H1 (cell line): ENCODE data around the gene LRRK1. TPM values are rescaled to one million over a fixed set of nuclear protein-coding genes. Genes with fewer than 3 reads are reported as not detected.

Source experiments
- CTCF ChIA-PET: fragments of 300-600 bp; sonication (Branson Sonifier 250); formaldehyde crosslinking; loops from one replicate; lab custom pipeline; 2021; ENCODE audit not compliant: partially characterized antibody; lab: Charles Lee
- POLR2A ChIA-PET: fragments of 300-600 bp; sonication (Branson Sonifier 250); formaldehyde crosslinking; loops from one replicate; lab custom pipeline; 2021; ENCODE audit warnings: inconsistent platforms; ENCODE audit not compliant: partially characterized antibody; lab: Charles Lee
- DNase-seq, 2 experiments: peaks; one replicate each; pipeline versions ENCODE4 v3.0.0 to v3.0.0-alpha.2; 2010 to 2022; ENCODE audit warnings: low spot score in 2 of 2, low read depth in 1 of 2, mixed read lengths in 1 of 2
- FAIRE-seq: peaks from 2 replicates; lab custom pipeline; 2011; peaks lifted over from hg19 to GRCh38; lab: Jason Lieb, UNC
- H2AFZ ChIP-seq: 2 replicates; pipeline ENCODE4 v1.8.1; 2012; ENCODE audit warnings: low read length, inconsistent platforms
- H2AK5ac ChIP-seq: 2 replicates; pipeline ENCODE4 v1.6.1; 2013; ENCODE audit warnings: low read depth, low read length
- H2BK120ac ChIP-seq: replicated peaks from 2 replicates; pipeline ENCODE3; 2013; ENCODE audit warnings: low read depth, low read length, inconsistent platforms
- H2BK12ac ChIP-seq: 2 replicates; pipeline ENCODE4 v1.6.1; 2013; ENCODE audit warnings: low read depth, low read length
- H2BK15ac ChIP-seq: 2 replicates; pipeline ENCODE4 v1.6.1; 2013; ENCODE audit warnings: low read length
- H2BK20ac ChIP-seq: 2 replicates; pipeline ENCODE4 v1.6.1; 2013; ENCODE audit warnings: low read length
- H2BK5ac ChIP-seq: 2 replicates; pipeline ENCODE4 v1.6.1; 2013; ENCODE audit warnings: low read depth, low read length
- H3K14ac ChIP-seq: 2 replicates; pipeline ENCODE4 v1.6.1; 2013; ENCODE audit warnings: inconsistent platforms; ENCODE audit not compliant: insufficient read length
- H3K18ac ChIP-seq: 2 replicates; pipeline ENCODE4 v1.6.1; 2013; ENCODE audit warnings: low read length; ENCODE audit errors: extremely low read depth
- H3K23ac ChIP-seq: 2 replicates; pipeline ENCODE4 v1.6.1; 2013; ENCODE audit warnings: inconsistent platforms; ENCODE audit not compliant: insufficient read length
- H3K23me2 ChIP-seq: 2 replicates; pipeline ENCODE4 v1.6.1; 2013; ENCODE audit warnings: low read depth, low read length
- H3K27ac ChIP-seq: 2 replicates; pipeline ENCODE4 v1.6.1; 2011; ENCODE audit warnings: low read depth, low read length, inconsistent platforms
- H3K27me3 ChIP-seq, 4 experiments: replicated peaks in 1 of 4; 1 replicate in 1 of 4; 2 replicates in 3 of 4; pipeline versions ENCODE4 v1.6.1 to v1.8.1; 2011 to 2013; ENCODE audit warnings: low read length in 3 of 4, mild to moderate bottlenecking in 3 of 4, inconsistent platforms in 2 of 4, mixed read lengths in 2 of 4, moderate library complexity in 1 of 4; ENCODE audit not compliant: control insufficient read depth in 3 of 4, insufficient read depth in 3 of 4; ENCODE audit errors: extremely low read depth in 1 of 4
- H3K36me3 ChIP-seq, 4 experiments: 2 replicates each; pipeline versions ENCODE4 v1.6.1 to v1.8.1; 2011 to 2013; ENCODE audit warnings: mild to moderate bottlenecking in 4 of 4, low read length in 3 of 4, moderate library complexity in 2 of 4, control low read depth in 1 of 4, inconsistent platforms in 1 of 4; ENCODE audit not compliant: insufficient read depth in 4 of 4, control insufficient read depth in 2 of 4
- H3K4ac ChIP-seq: replicated peaks from 2 replicates; pipeline ENCODE3; 2013; ENCODE audit warnings: low read length, low read depth, mixed read lengths, inconsistent platforms; ENCODE audit not compliant: insufficient read length
- H3K4me1 ChIP-seq, 4 experiments: replicated peaks in 1 of 4; 1 replicate in 1 of 4; 2 replicates in 3 of 4; pipeline versions ENCODE4 v1.6.1 to v1.8.1; 2011 to 2013; ENCODE audit warnings: low read length in 3 of 4, inconsistent platforms in 2 of 4, mixed read lengths in 1 of 4; ENCODE audit not compliant: insufficient read depth in 4 of 4, control insufficient read depth in 3 of 4
- H3K4me2 ChIP-seq, 2 experiments: 2 replicates each; pipeline versions ENCODE4 v1.6.1 to v1.8.1; 2011 to 2013; ENCODE audit warnings: low read depth in 2 of 2, low read length in 2 of 2, control low read depth in 1 of 2, inconsistent platforms in 1 of 2, mild to moderate bottlenecking in 1 of 2; ENCODE audit not compliant: insufficient read depth in 1 of 2
- H3K4me3 ChIP-seq, 4 experiments: fragments of 200-600, 300-600 bp in 1 of 4; sonication (generic), shearing (Covaris generic), sonication (Bioruptor Twin) in 1 of 4; 2 replicates each; pipeline versions ENCODE4 v1.5.1 to v1.8.1; 2011 to 2016; ENCODE audit warnings: low read length in 4 of 4, low read depth in 3 of 4, control low read depth in 2 of 4, inconsistent platforms in 2 of 4, mild to moderate bottlenecking in 2 of 4, mixed read lengths in 1 of 4, moderate library complexity in 1 of 4; ENCODE audit not compliant: insufficient read depth in 2 of 4; ENCODE audit errors: extremely low read depth in 1 of 4
- H3K56ac ChIP-seq: replicated peaks from 2 replicates; pipeline ENCODE3; 2013; ENCODE audit warnings: low read depth, mild to moderate bottlenecking, mixed read lengths, low read length, inconsistent platforms; ENCODE audit not compliant: insufficient read length
- H3K79me1 ChIP-seq: 2 replicates; pipeline ENCODE4 v1.6.1; 2013; ENCODE audit warnings: low read depth, low read length, control low read depth
- H3K79me2 ChIP-seq, 2 experiments: 2 replicates each; pipeline versions ENCODE4 v1.6.1 to v1.8.1; 2012 to 2013; ENCODE audit warnings: low read length in 2 of 2, mild to moderate bottlenecking in 2 of 2, inconsistent platforms in 1 of 2; ENCODE audit not compliant: insufficient read depth in 2 of 2, control insufficient read depth in 1 of 2
- H3K9ac ChIP-seq, 4 experiments: replicated peaks in 1 of 4; 1 replicate in 1 of 4; 2 replicates in 3 of 4; pipeline versions ENCODE4 v1.6.1 to v1.8.1; 2011 to 2013; ENCODE audit warnings: low read depth in 3 of 4, low read length in 3 of 4, control low read depth in 2 of 4, mild to moderate bottlenecking in 2 of 4, moderate library complexity in 2 of 4, inconsistent platforms in 1 of 4; ENCODE audit errors: extremely low read depth in 1 of 4
- H3K9me3 ChIP-seq, 2 experiments: 2 replicates each; pipeline versions ENCODE4 v1.6.1 to v1.8.1; 2012 to 2013; ENCODE audit warnings: mild to moderate bottlenecking in 2 of 2, moderate library complexity in 2 of 2, control low read depth in 1 of 2, inconsistent platforms in 1 of 2, low read depth in 1 of 2, low read length in 1 of 2, mixed read lengths in 1 of 2; ENCODE audit not compliant: insufficient read depth in 2 of 2
- H4K20me1 ChIP-seq, 2 experiments: replicated peaks in 1 of 2; 2 replicates each; pipeline versions ENCODE3 to v1.8.1; 2011 to 2013; ENCODE audit warnings: inconsistent platforms in 2 of 2, low read length in 2 of 2, mild to moderate bottlenecking in 1 of 2; ENCODE audit not compliant: insufficient read depth in 2 of 2, control insufficient read depth in 1 of 2
- H4K5ac ChIP-seq: 2 replicates; pipeline ENCODE4 v1.6.1; 2013; ENCODE audit warnings: low read length, low read depth, mixed read lengths, inconsistent platforms; ENCODE audit not compliant: insufficient read length
- H4K8ac ChIP-seq: 2 replicates; pipeline ENCODE4 v1.8.0; 2013; ENCODE audit warnings: mild to moderate bottlenecking, moderate library complexity, low read length, inconsistent platforms; ENCODE audit not compliant: insufficient read depth; ENCODE audit errors: extremely low read depth
- H4K91ac ChIP-seq: replicated peaks from 2 replicates; pipeline ENCODE3; 2013; ENCODE audit warnings: low read length, mixed read lengths, inconsistent platforms; ENCODE audit not compliant: insufficient read length
- BACH1 ChIP-seq: IDR thresholded peaks from 2 replicates; pipeline ENCODE4 v1.6.1; 2012; ENCODE audit warnings: low read length, improper control_type of control experiment
- CTBP2 ChIP-seq: IDR thresholded peaks from 2 replicates; pipeline ENCODE4 v1.7.0; 2011; ENCODE audit warnings: borderline replicate concordance, mild to moderate bottlenecking, moderate library complexity, mixed read lengths, low read length; ENCODE audit not compliant: insufficient read depth, insufficient read length
- MAFK ChIP-seq: IDR thresholded peaks from 2 replicates; pipeline ENCODE4 v1.6.1; 2012; ENCODE audit warnings: low read depth, mild to moderate bottlenecking, improper control_type of control experiment, low read length
- POLR2A ChIP-seq, 2 experiments: IDR thresholded peaks; 1 replicate in 1 of 2; 2 replicates in 1 of 2; pipeline ENCODE4 v1.6.1; 2011; ENCODE audit warnings: low read depth in 2 of 2, low read length in 2 of 2, mild to moderate bottlenecking in 2 of 2; ENCODE audit errors: control extremely low read depth in 1 of 2
- POU5F1 ChIP-seq: IDR thresholded peaks from 2 replicates; pipeline ENCODE4 v1.6.1; 2011; ENCODE audit warnings: low read depth, mild to moderate bottlenecking, low read length, moderate library complexity
- RAD21 ChIP-seq, 2 experiments: IDR thresholded peaks in 1 of 2; conservative IDR thresholded peaks in 1 of 2; 2 replicates each; pipeline ENCODE4 v1.6.1; 2011; ENCODE audit warnings: low read depth in 2 of 2, low read length in 2 of 2, improper control_type of control experiment in 1 of 2, inconsistent platforms in 1 of 2, mild to moderate bottlenecking in 1 of 2, moderate library complexity in 1 of 2
- RBBP5 ChIP-seq: IDR thresholded peaks from 2 replicates; pipeline ENCODE4 v1.7.1; 2012; ENCODE audit warnings: low read depth, mild to moderate bottlenecking, inconsistent platforms, low read length, moderate library complexity, borderline replicate concordance
- RFX5 ChIP-seq: IDR thresholded peaks from 2 replicates; pipeline ENCODE4 v1.6.1; 2011; ENCODE audit warnings: low read depth, low read length, improper control_type of control experiment, borderline replicate concordance
- TAF1 ChIP-seq: IDR thresholded peaks from 2 replicates; pipeline ENCODE4 v1.6.1; 2011; ENCODE audit warnings: mild to moderate bottlenecking, low read depth, low read length
- TAF7 ChIP-seq: optimal IDR thresholded peaks from 2 replicates; pipeline ENCODE3; 2011; ENCODE audit warnings: low read depth, mild to moderate bottlenecking, inconsistent platforms, low read length, moderate library complexity, borderline replicate concordance
- TBP ChIP-seq: IDR thresholded peaks from 2 replicates; pipeline ENCODE4 v1.6.1; 2011; ENCODE audit warnings: low read depth, low read length, improper control_type of control experiment
- TCF12 ChIP-seq: IDR thresholded peaks from 2 replicates; pipeline ENCODE4 v1.6.1; 2011; ENCODE audit warnings: low read depth, mild to moderate bottlenecking, low read length
- WGBS, 2 experiments: shearing (Covaris generic) in 1 of 2; methylation state at CpG; one replicate each; pipeline versions ENCODE4 v1.1.6 to v1.1.7; 2013 to 2015; ENCODE audit warnings: low lambda C conversion rate in 2 of 2, mixed read lengths in 2 of 2, inconsistent platforms in 1 of 2, low coverage in 1 of 2, missing lambda C conversion rate in 1 of 2; ENCODE audit not compliant: insufficient replicate concordance in 2 of 2, insufficient coverage in 1 of 2, insufficient read length in 1 of 2; ENCODE audit errors: extremely low coverage in 1 of 2, missing lambda C conversion rate in 1 of 2; 5-methylcytosine and 5-hydroxymethylcytosine counted together
- polyA plus RNA-seq, 7 experiments: library from polyadenylated mRNA; depleted of rRNA in 3 of 7; stranded (reverse) in 5 of 7; unstranded in 2 of 7; fragments of >200 nt in 5 of 7; fragments of 200-250 nt in 2 of 7; gene quantifications; 1 replicate in 5 of 7; 2 replicates in 1 of 7; 4 replicates in 1 of 7; pipeline versions ENCODE4 v1.2.1 to v1.2.3, GENCODE V29; 2011 to 2013; ENCODE audit warnings: missing spikeins in 2 of 7, mixed read lengths in 2 of 7
- total RNA-seq: library from RNA; stranded (reverse); fragmentation: NEBNext Ultra II Directional; extraction: Animal tissue kit (Norgen Biotek cat#: 25700); gene quantifications from 2 replicates; pipeline ENCODE4 v1.2.1, GENCODE V29; 2021
- TF ChIP-seq, protein P1 (sequence below): IDR thresholded peaks from 2 replicates; pipeline ENCODE4 v1.6.1; 2012; ENCODE audit warnings: inconsistent platforms

The LRRK1 gene
- total and polyA plus RNA-seq, 2 of the 8 experiments (the other 6 are each of a cell fraction or from before 2014, with no cell fraction given) = 1.2 to 3.6 TPM

DNA sequence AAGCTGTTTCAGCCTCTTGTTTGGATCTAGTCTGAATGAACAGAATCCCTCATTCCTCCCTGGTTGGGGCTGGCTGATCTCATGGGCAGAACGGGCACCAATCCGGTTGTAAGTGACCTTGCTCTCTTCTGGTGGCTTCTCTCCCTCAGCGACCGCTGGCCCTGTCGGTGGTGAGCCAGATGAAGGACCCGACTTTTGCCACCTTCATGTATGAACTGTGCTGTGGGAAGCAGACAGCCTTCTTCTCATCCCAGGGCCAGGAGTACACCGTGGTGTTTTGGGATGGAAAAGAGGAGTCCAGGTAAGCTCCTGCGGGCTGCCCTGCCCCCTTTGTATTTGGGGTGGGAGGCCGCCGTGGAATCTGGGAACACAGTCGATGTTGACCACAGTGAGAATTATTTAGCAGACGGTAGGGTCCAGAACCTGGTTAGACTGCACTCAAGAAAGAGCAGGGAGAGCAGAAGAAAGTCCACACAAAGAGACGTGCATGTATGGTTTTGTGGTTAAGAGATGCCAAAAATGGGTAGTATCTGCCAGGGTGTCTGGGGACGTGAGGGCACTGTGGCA is 138.8 kb downstream of the LRRK1 start:
- no peak overlapping the region for H2BK20ac ChIP-seq
- H2AK5ac ChIP-seq = peak overlapping the region; percentile 31; the same call in 1 of the 2 replicates
- no peak overlapping the region for H2AFZ ChIP-seq
- H3K18ac ChIP-seq = no peak overlapping the region
- no peak overlapping the region for H3K27ac ChIP-seq
- no peak overlapping the region; the same call in 1 of the 2 replicates for H2BK5ac ChIP-seq
- ChIA-PET POLR2A (interaction anchor here (1.0 kb wide), 1 partner anchor 9 kb away, joined by 3 read pairs; no protein-coding TSS in a partner anchor), CTCF (interaction anchor here (0.9 to 2.5 kb wide), 4 partner anchors 9 to 200 kb away, joined by 3 to 15 read pairs (median 5); no protein-coding TSS in a partner anchor)
- no peak overlapping the region for H4K8ac ChIP-seq
- H3K56ac ChIP-seq = no peak overlapping the region
- no peaks in the 10 kb centered on the region for H3K79me1 ChIP-seq
- no peak overlapping the region for H3K23ac ChIP-seq
- peak overlapping the region; percentile 46 for H4K91ac ChIP-seq
- H3K4me2 ChIP-seq = no peak overlapping the region
- peak in 1 of 2 experiments; percentile 23 for DNase-seq
- H3K27me3 ChIP-seq = no peaks in the 10 kb centered on the region
- H3K23me2 ChIP-seq = peaks cover 2% of the 10 kb centered on the region; the same call in 1 of the 2 replicates
- H3K4me3 ChIP-seq = no peak overlapping the region
- H3K79me2 ChIP-seq = no peaks in the 10 kb centered on the region
- H3K36me3 ChIP-seq = no peaks in the 10 kb centered on the region
- peak overlapping the region; percentile 29 for H2BK120ac ChIP-seq
- no peak for FAIRE-seq
- no peak overlapping the region for H3K14ac ChIP-seq
- no peak overlapping the region for H3K9ac ChIP-seq
- H2BK12ac ChIP-seq = peak overlapping the region; percentile 21; the same call in 1 of the 2 replicates
- 79% methylated on average over 14 of the region's 14 CpGs; no CpG with 5 or more reads in 1 of the 2 experiments for WGBS, 2 experiments
- H3K4me1 ChIP-seq = peaks cover 6 to 13% (median 7%) of the 10 kb centered on the region in 4 experiments
- peaks cover 3 to 6% of the 10 kb centered on the region in 2 experiments; a peak in 3 of 4 replicates for H3K9me3 ChIP-seq
- no peak overlapping the region for H3K4ac ChIP-seq
- no peak overlapping the region for H4K5ac ChIP-seq
- H4K20me1 ChIP-seq = no peaks in the 10 kb centered on the region
- 0 out of 2 replicates have a peak overlapping the region, but pooled peaks have one; percentile 47 for H2BK15ac ChIP-seq
- TF ChIP-seq TAF1 (no peak), RFX5 (no peak), CTBP2 (no peak), BACH1 (no peak), RBBP5 (no peak), TAF7 (no peak), MAFK (no peak), RAD21 (IDR thresholded peaks at IDR 0.05 in 1 of 2, conservative IDR thresholded peaks at IDR 0.05 in 1 of 2; ENCODE audit: low read depth in 2 of 2, low read length in 2 of 2) (no peak), TBP (no peak), TCF12 (no peak), POU5F1 (no peak), POLR2A (IDR thresholded peaks at IDR 0.05; ENCODE audit: control extremely low read depth in 1 of 2, low read depth in 2 of 2, low read length in 2 of 2) (no peak)
- TF ChIP-seq, protein P1, sequence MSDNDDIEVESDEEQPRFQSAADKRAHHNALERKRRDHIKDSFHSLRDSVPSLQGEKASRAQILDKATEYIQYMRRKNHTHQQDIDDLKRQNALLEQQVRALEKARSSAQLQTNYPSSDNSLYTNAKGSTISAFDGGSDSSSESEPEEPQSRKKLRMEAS = no peak
